Left ventricle myocardium inferior (tissue), 1 donor: ENCODE data around the gene DOCK4. TPM values are rescaled to one million over a fixed set of nuclear protein-coding genes. Genes with fewer than 3 reads are reported as not detected.

Experiments
- DNase-seq: peaks from one replicate; pipeline ENCODE4 v3.0.0-alpha.2; 2020
- H3K27ac ChIP-seq: fragments of 200-600 bp; replicated peaks from 2 replicates; pipeline ENCODE4 v1.8.0; 2021
- H3K27me3 ChIP-seq: fragments of 200-600 bp; 2 replicates; pipeline ENCODE4 v1.8.0; 2021; ENCODE audit warnings: low read depth
- H3K36me3 ChIP-seq: fragments of 200-600 bp; 2 replicates; pipeline ENCODE4 v1.8.0; 2021
- H3K4me1 ChIP-seq: fragments of 200-600 bp; 2 replicates; pipeline ENCODE4 v1.8.0; 2021
- H3K4me3 ChIP-seq: fragments of 200-600 bp; 2 replicates; pipeline ENCODE4 v1.8.0; 2021; ENCODE audit warnings: mild to moderate bottlenecking, moderate library complexity
- H3K9me3 ChIP-seq: fragments of 200-600 bp; replicated peaks from 2 replicates; pipeline ENCODE4 v1.8.0; 2021
- intact Hi-C: fragments of 100-400 bp; cut with micrococcal nuclease; formaldehyde crosslinking; loops from one replicate; pipeline ENCODE4 v1.11.0; 2022
- total RNA-seq: library from RNA; stranded (reverse); fragmentation: NEBNext Ultra II Directional; extraction: Animal tissue kit (Norgen Biotek cat#: 25700); gene quantifications from one replicate; pipeline ENCODE4 v1.2.1, GENCODE V29; 2021
- TF ChIP-seq, protein P1 (sequence below): fragments of 200-600 bp; IDR thresholded peaks from 2 replicates; pipeline ENCODE4 v1.8.0; 2021; ENCODE audit warnings: antibody characterized with exemption, mild to moderate bottlenecking, borderline replicate concordance
- donor health status: DM: no; HTN: yes; CAD: no; lungs with severe emphysema.

Gene DOCK4
- total RNA-seq, 1 donor from 2014 or later: 15.2 TPM

DNA sequence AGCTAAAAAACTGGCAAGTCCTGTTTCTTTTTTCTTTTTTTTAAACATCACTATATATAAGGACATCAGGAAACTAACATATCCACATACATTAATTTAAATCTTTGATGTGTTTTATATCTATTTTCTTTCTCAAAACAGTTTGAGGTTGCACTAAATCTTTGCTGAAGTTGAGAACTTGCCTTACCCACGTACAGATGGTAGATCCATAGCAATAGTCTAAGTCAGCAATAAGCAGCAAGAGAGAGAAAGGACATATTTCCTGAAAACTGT lies 417.2 kb downstream of the DOCK4 start:
- Histone ChIP-seq H3K4me1 (peaks cover 13% of the 10 kb centered on the region), H3K9me3 (no peaks in the 10 kb centered on the region), H3K36me3 (peaks cover 34% of the 10 kb centered on the region), H3K27ac (no peak overlapping the region), H3K27me3 (no peaks in the 10 kb centered on the region), H3K4me3 (no peak overlapping the region)
- intact Hi-C loops: no loop called here
- TF ChIP-seq, protein P1, sequence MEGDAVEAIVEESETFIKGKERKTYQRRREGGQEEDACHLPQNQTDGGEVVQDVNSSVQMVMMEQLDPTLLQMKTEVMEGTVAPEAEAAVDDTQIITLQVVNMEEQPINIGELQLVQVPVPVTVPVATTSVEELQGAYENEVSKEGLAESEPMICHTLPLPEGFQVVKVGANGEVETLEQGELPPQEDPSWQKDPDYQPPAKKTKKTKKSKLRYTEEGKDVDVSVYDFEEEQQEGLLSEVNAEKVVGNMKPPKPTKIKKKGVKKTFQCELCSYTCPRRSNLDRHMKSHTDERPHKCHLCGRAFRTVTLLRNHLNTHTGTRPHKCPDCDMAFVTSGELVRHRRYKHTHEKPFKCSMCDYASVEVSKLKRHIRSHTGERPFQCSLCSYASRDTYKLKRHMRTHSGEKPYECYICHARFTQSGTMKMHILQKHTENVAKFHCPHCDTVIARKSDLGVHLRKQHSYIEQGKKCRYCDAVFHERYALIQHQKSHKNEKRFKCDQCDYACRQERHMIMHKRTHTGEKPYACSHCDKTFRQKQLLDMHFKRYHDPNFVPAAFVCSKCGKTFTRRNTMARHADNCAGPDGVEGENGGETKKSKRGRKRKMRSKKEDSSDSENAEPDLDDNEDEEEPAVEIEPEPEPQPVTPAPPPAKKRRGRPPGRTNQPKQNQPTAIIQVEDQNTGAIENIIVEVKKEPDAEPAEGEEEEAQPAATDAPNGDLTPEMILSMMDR: no peak
- DNase-seq: no peak

DNA sequence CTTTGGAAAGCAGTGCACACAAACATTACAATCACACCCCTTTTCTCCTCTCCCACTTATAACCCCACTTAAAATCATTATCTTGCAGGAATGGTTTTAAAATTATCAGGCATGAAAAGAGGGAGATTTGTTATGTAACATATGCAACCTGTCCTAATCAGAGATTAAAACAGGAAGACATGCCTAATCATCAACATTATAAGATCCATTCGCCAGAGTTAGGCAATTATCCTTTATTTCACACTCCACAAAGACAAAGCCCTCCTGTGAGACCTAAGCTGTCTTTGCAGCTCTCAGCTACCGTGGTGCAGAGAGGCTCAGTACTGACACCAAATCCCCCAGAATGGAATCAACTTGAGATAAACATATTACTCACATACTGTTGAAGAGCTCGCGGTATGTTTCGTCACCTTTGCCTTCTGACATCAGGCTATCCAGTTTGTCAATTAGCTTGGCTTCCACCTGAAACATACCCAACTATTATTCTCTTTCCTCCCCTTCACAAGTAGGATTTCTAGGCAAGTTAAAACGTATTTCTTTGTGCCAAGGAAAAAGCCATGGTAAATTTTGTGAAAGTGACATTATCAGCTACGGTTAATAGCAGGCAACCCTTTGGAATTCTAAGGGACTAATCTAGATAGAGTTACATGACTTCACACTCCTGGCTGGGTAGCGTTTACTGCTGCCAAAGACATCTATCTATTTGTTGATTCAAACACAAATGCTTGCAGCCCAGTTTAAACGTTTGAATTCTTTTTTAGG lies 417.7 kb downstream of the DOCK4 start:
- TF ChIP-seq, protein P1: no peak
- H3K4me1 ChIP-seq: peaks cover 13% of the 10 kb centered on the region
- no peak for DNase-seq
- H3K36me3 ChIP-seq: peaks cover 30% of the 10 kb centered on the region
- H3K4me3 ChIP-seq: no peak overlapping the region
- no peaks in the 10 kb centered on the region for H3K9me3 ChIP-seq
- no peak overlapping the region for H3K27ac ChIP-seq
- no peaks in the 10 kb centered on the region for H3K27me3 ChIP-seq
- intact Hi-C loops: no loop called here

DNA sequence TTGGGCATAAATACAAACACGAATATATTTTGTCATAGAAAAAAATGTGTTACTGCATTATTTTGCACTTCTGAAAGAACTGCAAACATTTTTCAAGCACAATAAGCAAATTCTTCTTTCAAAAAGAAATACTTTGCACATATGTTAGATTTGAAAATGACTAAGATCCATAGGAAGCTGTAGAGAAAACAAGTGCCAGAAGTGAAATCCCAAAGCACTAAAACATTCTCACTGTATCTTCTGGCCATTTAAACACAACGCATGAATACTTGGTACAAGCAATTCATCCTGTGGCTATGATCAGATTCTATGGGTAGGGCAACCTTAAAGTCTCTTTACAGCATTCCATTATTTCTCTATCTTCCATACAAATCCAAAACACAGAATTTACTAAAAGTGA lies 418.5 kb downstream of the DOCK4 start:
- intact Hi-C loops: no loop called here
- peaks cover 13% of the 10 kb centered on the region for H3K4me1 ChIP-seq

DNA sequence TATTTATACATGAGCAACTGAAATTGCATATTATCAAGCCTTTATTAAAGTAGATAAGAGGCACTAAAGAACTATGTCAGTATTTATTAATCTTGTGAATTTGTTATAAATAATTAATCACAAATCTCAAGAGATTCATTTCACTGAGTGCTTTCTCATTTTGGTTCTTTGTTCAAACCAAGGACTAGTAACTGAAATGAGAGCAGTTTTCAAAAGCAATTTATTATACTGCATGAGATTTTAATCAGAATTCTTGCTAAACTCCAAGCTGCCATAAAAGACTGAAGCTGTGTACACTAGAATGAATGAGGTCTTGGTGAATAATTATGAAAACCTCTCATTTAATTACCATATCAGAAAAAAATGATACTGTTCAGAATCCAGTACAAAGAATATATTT lies 419.1 kb downstream of the DOCK4 start:
- no peak for DNase-seq

More for the DNA sequence above, 418.5 kb downstream of the DOCK4 start:
- no peaks in the 10 kb centered on the region for H3K9me3 ChIP-seq
- no peak overlapping the region for H3K4me3 ChIP-seq
- DNase-seq: no peak
- H3K27me3 ChIP-seq: no peaks in the 10 kb centered on the region
- no peak overlapping the region for H3K27ac ChIP-seq
- H3K36me3 ChIP-seq: peaks cover 33% of the 10 kb centered on the region
- TF ChIP-seq, protein P1: no peak

DNA sequence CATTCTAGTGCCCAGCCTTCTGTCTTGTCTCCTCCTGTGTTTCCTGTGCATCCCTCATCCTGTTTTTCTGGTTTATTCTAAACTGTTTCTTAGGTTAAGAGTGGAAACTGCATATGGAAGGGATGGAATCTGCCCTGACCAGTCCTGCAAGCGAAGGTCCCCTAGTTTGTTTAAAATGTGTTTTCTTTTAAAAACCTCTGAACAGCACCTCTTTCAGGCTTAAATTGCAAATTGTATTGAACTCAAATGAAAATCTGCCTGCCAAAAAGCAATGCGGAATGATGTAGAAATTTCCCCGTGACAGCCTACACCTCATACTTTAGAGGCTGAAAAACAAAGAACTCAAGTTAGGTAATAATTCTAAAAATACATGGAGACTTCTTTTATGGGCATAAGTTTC lies 421.1 kb downstream of the DOCK4 start:
- TF ChIP-seq, protein P1: no peak
- H3K36me3 ChIP-seq: peaks cover 30% of the 10 kb centered on the region
- H3K4me3 ChIP-seq: no peak overlapping the region
- peaks cover 13% of the 10 kb centered on the region for H3K4me1 ChIP-seq
- H3K27ac ChIP-seq: no peak overlapping the region
- H3K9me3 ChIP-seq: no peaks in the 10 kb centered on the region
- intact Hi-C loops: no loop called here
- DNase-seq: no peak
- H3K27me3 ChIP-seq: no peaks in the 10 kb centered on the region

More for the DNA sequence above, 419.1 kb downstream of the DOCK4 start:
- Histone ChIP-seq H3K9me3 (no peaks in the 10 kb centered on the region), H3K4me1 (peaks cover 13% of the 10 kb centered on the region), H3K27ac (no peak overlapping the region), H3K36me3 (peaks cover 29% of the 10 kb centered on the region), H3K27me3 (no peaks in the 10 kb centered on the region), H3K4me3 (no peak overlapping the region)
- intact Hi-C loops: no loop called here
- TF ChIP-seq, protein P1: no peak
